Esophagus squamous epithelium (tissue), 5 donors: Measurements from ENCODE around the gene TRUB1. TPM values are rescaled to one million over a fixed set of nuclear protein-coding genes. Genes with fewer than 3 reads are reported as not detected.
"Not testable (repeated sequence)": the region's sequence is repeated elsewhere in the genome, so short reads cannot be mapped to it uniquely, and the experiment has no call there.

ENCODE experiments used
- DNase-seq: peaks from one replicate; lab custom pipeline; 2025; lab: John Stamatoyannopoulos, UW
- H3K27ac ChIP-seq, 4 donors: fragments of 200-600 bp; sonication (generic); one replicate each; pipeline ENCODE4 v1.5.1; 2016 to 2019; ENCODE audit warnings: mild to moderate bottlenecking in 1 of 4
- H3K27me3 ChIP-seq, 4 donors: fragments of 200-600 bp; sonication (generic); 1 replicate in 3 of 4; 2 replicates in 1 of 4; pipeline versions ENCODE4 v1.5.1 to v1.6.0; 2017 to 2021; ENCODE audit warnings: antibody characterized with exemption in 1 of 4
- H3K36me3 ChIP-seq, 3 donors: fragments of 200-600 bp; sonication (generic); one replicate each; pipeline ENCODE4 v1.5.1; 2016 to 2019
- H3K4me1 ChIP-seq, 3 donors: fragments of 200-600 bp; sonication (generic); one replicate each; pipeline ENCODE4 v1.5.1; 2017 to 2019
- H3K4me3 ChIP-seq, 4 donors: fragments of 200-600 bp; sonication (generic); 1 replicate in 3 of 4; 2 replicates in 1 of 4; pipeline ENCODE4 v1.5.1; 2016 to 2019; ENCODE audit warnings: mild to moderate bottlenecking in 2 of 4, moderate library complexity in 1 of 4
- H3K9me3 ChIP-seq, 3 donors: fragments of 200-600 bp; sonication (generic); one replicate each; pipeline ENCODE4 v1.5.1; 2016 to 2019
- CTCF ChIP-seq, 6 experiments: fragments of 450-650 bp in 4 of 6; fragments of 200-600 bp in 2 of 6; sonication (generic) in 2 of 6; IDR thresholded peaks; one replicate each; pipeline ENCODE4 v1.5.1; 2016 to 2019; ENCODE audit warnings: antibody characterized with exemption in 6 of 6, mild to moderate bottlenecking in 4 of 6, moderate library complexity in 4 of 6
- POLR2A ChIP-seq, 4 donors: fragments of 450-650 bp; IDR thresholded peaks; one replicate each; pipeline ENCODE4 v1.6.1; 2017; ENCODE audit warnings: antibody characterized with exemption in 4 of 4, mild to moderate bottlenecking in 4 of 4, moderate library complexity in 3 of 4
- WGBS, 2 donors: methylation state at CpG; one replicate each; pipeline ENCODE4 v1.1.5; 2018; 5-methylcytosine and 5-hydroxymethylcytosine counted together
- intact Hi-C: fragments of 100-400 bp; cut with DNase I; formaldehyde crosslinking; loops from one replicate; pipeline ENCODE4 v1.15.0; 2022
- total RNA-seq, 4 donors: library from RNA; depleted of rRNA; stranded (reverse); fragments of >200 nt; gene quantifications; one replicate each; pipeline ENCODE4 v1.1.0, GENCODE V29; 2016
- donor health status: DM: yes; HTN: yes; CAD: no.

The TRUB1 gene
- total RNA-seq = 10 to 100 TPM; 11.0 to 20.6 (median 17.2) TPM

- WGBS, 2 donors = 0 to 1% methylated on average over 27 to 30 of the region's 46 CpGs
- intact Hi-C loops = no loop called here
- Histone ChIP-seq H3K27ac (peak within 1 kb of the TSS; percentile 84 to 90 (median 86)), H3K36me3 (peaks cover 0 to 26% (median 9%) of the 10 kb centered on the region in 3 donors), H3K9me3 (no peaks in the 10 kb centered on the region), H3K27me3 (no peaks in the 10 kb centered on the region), H3K4me3 (peak within 1 kb of the TSS; percentile 79 to 93 (median 86)), H3K4me1 (peaks cover 6 to 38% (median 15%) of the 10 kb centered on the region in 3 donors)
- peak; percentile 74 for DNase-seq
- TF ChIP-seq CTCF (IDR thresholded peaks at IDR 0.05) = peak in 1 of 6 experiments; percentile 33
- TF ChIP-seq POLR2A (IDR thresholded peaks at IDR 0.05) = peak in 1 of 4 donors; percentile 59
Measured at GRCh38 chr10:114937962-114938855, at the start of gene TRUB1. TSS of gene TRUB1 (plus strand) at chr10:114938195. CDS start at chr10:114938254, 59 bp downstream.

- TF ChIP-seq CTCF (IDR thresholded peaks at IDR 0.05) (no peak), POLR2A (IDR thresholded peaks at IDR 0.05) (no peak)
- H3K4me3 ChIP-seq = no peak overlapping the region
- no peak overlapping the region for H3K27ac ChIP-seq
- no peaks in the 10 kb centered on the region for H3K27me3 ChIP-seq
- peaks cover 0 to 6% (median 0%) of the 10 kb centered on the region in 3 donors for H3K4me1 ChIP-seq
- H3K36me3 ChIP-seq = no peaks in the 10 kb centered on the region
- WGBS, 2 donors = 74 to 89% methylated on average over 5 of the region's 5 CpGs
- H3K9me3 ChIP-seq = no peaks in the 10 kb centered on the region
- DNase-seq = no peak
- intact Hi-C loops = no loop called here
Measured at GRCh38 chr10:114893251-114893650, 44.7 kb upstream of the TRUB1 start.

- Histone ChIP-seq H3K27ac (no peak overlapping the region), H3K9me3 (no peaks in the 10 kb centered on the region), H3K4me3 (no peak overlapping the region), H3K27me3 (no peaks in the 10 kb centered on the region), H3K4me1 (peaks cover 0 to 6% (median 0%) of the 10 kb centered on the region in 3 donors), H3K36me3 (no peaks in the 10 kb centered on the region)
- intact Hi-C loops = no loop called here
- TF ChIP-seq POLR2A (IDR thresholded peaks at IDR 0.05) (no peak), CTCF (IDR thresholded peaks at IDR 0.05) (no peak)
- no peak for DNase-seq
Measured at GRCh38 chr10:114894911-114895310, 43.1 kb upstream of the TRUB1 start.

- DNase-seq, H3K27ac ChIP-seq, H3K27me3 ChIP-seq, H3K9me3 ChIP-seq, H3K4me3 ChIP-seq, H3K4me1 ChIP-seq, H3K36me3 ChIP-seq, intact Hi-C loops: not testable (repeated sequence)
- 39 to 53% methylated on average over 6 of the region's 6 CpGs for WGBS, 2 donors
Measured at GRCh38 chr10:114897011-114897410, 41.0 kb upstream of the TRUB1 start.

- Histone ChIP-seq H3K4me3 (no peak overlapping the region), H3K9me3 (no peaks in the 10 kb centered on the region), H3K27me3 (no peaks in the 10 kb centered on the region), H3K27ac (no peak overlapping the region), H3K4me1 (peaks cover 0 to 6% (median 0%) of the 10 kb centered on the region in 3 donors), H3K36me3 (no peaks in the 10 kb centered on the region)
- whole genome bisulfite sequencing, 2 donors = 76 to 92% methylated on average over 3 of the region's 3 CpGs
- TF ChIP-seq CTCF (IDR thresholded peaks at IDR 0.05) (no peak), POLR2A (IDR thresholded peaks at IDR 0.05) (no peak)
- intact Hi-C loops = no loop called here
- no peak for DNase-seq
Measured at GRCh38 chr10:114897593-114897992, 40.4 kb upstream of the TRUB1 start.
